Panc1 (cell line): Measurements from ENCODE around the gene GAB3. TPM values are rescaled to one million over a fixed set of nuclear protein-coding genes. Genes with fewer than 3 reads are reported as not detected.

Experiments
- ATAC-seq: fragments of 200-7000 bp; cut with Tn5 transposase; 2 replicates; pipeline ENCODE4 v1.9.1; 2020; ENCODE audit warnings: mild to moderate bottlenecking, moderate library complexity
- BruUV-seq: library from RNA; stranded (reverse); fragments of 400-500 nt; replicated peaks from 2 replicates; lab custom pipeline; 2021; lab: Mats Ljungman, UMichigan
- CTCF ChIA-PET: fragments of 300-600 bp; sonication (Branson Sonifier 250); formaldehyde crosslinking; loops from one replicate; lab custom pipeline; 2022; ENCODE audit warnings: antibody characterized with exemption; lab: Charles Lee
- POLR2A ChIA-PET: fragments of 300-600 bp; sonication (Branson Sonifier 250); formaldehyde crosslinking; loops from one replicate; lab custom pipeline; 2022; ENCODE audit warnings: antibody characterized with exemption; lab: Charles Lee
- DNase-seq: peaks from one replicate; pipeline ENCODE4 v3.0.0-alpha.2; 2010; ENCODE audit warnings: low read depth, low spot score
- H3K27ac ChIP-seq: 2 replicates; pipeline ENCODE4 v1.5.1; 2011; ENCODE audit warnings: mild to moderate bottlenecking, low read length, inconsistent platforms
- H3K27me3 ChIP-seq: fragments of 200-500 bp; sonication (Bioruptor generic); 2 replicates; pipeline ENCODE4 v1.6.0; 2014; ENCODE audit warnings: low read length, inconsistent platforms; ENCODE audit not compliant: control insufficient read depth, insufficient read depth
- H3K36me3 ChIP-seq: fragments of 200-500 bp; sonication (Bioruptor generic); 2 replicates; pipeline ENCODE4 v1.5.1; 2014; ENCODE audit warnings: inconsistent platforms, mild to moderate bottlenecking, low read length, moderate library complexity; ENCODE audit not compliant: control insufficient read depth, insufficient read depth
- H3K4me1 ChIP-seq: 2 replicates; pipeline ENCODE4 v1.5.1; 2011; ENCODE audit warnings: inconsistent platforms, mild to moderate bottlenecking, low read length, moderate library complexity; ENCODE audit not compliant: control insufficient read depth, insufficient read depth
- H3K4me3 ChIP-seq, 2 experiments: 2 replicates each; pipeline ENCODE4 v1.5.1; 2011 to 2012; ENCODE audit warnings: low read depth in 2 of 2, low read length in 2 of 2, mild to moderate bottlenecking in 2 of 2, inconsistent platforms in 1 of 2, moderate library complexity in 1 of 2
- H3K9me3 ChIP-seq: fragments of 200-500 bp; sonication (Bioruptor generic); 2 replicates; pipeline ENCODE4 v1.5.1; 2014; ENCODE audit warnings: low read depth, mild to moderate bottlenecking, inconsistent platforms, low read length, moderate library complexity; ENCODE audit not compliant: control insufficient read depth, insufficient read depth
- POLR2AphosphoS5 ChIP-seq: IDR thresholded peaks from 2 replicates; pipeline ENCODE4 v1.6.1; 2012; ENCODE audit warnings: mild to moderate bottlenecking, low read depth, low read length, moderate library complexity
- SIN3A ChIP-seq: IDR thresholded peaks from 2 replicates; pipeline ENCODE4 v1.6.1; 2012; ENCODE audit warnings: low read depth, mild to moderate bottlenecking, low read length, moderate library complexity, borderline replicate concordance; ENCODE audit not compliant: insufficient read depth
- TCF7L2 ChIP-seq: IDR thresholded peaks from 2 replicates; pipeline ENCODE4 v1.6.1; 2011; ENCODE audit warnings: mild to moderate bottlenecking, low read depth, low read length, inconsistent platforms
- in situ Hi-C: cut with HindIII; loops from 2 replicates; pipeline ENCODE4 v1.10.0; 2016; ENCODE audit warnings: low sequenced_read_pairs, low pct_unique_long_range_greater_than_20kb
- intact Hi-C: fragments of 100-400 bp; cut with micrococcal nuclease; formaldehyde crosslinking; loops from one replicate; pipeline ENCODE4 v1.10.0; 2022; ENCODE audit not compliant: unreplicated experiment
- total RNA-seq: library from RNA; stranded (reverse); gene quantifications from one replicate; pipeline ENCODE4 v1.2.1, GENCODE V29; 2021; ENCODE audit not compliant: unreplicated experiment
- TF ChIP-seq, protein P1 (sequence below), 2 experiments: IDR thresholded peaks; 2 replicates each; pipeline ENCODE4 v1.6.1; 2011 to 2012; ENCODE audit warnings: low read depth in 2 of 2, control low read depth in 1 of 2, low read length in 1 of 2, mild to moderate bottlenecking in 1 of 2, moderate library complexity in 1 of 2; ENCODE audit not compliant: insufficient read depth in 1 of 2
- TF ChIP-seq, protein P2 (sequence below): fragments of 450-650 bp; IDR thresholded peaks from 2 replicates; pipeline ENCODE4 v1.5.1; 2017; ENCODE audit warnings: mild to moderate bottlenecking

The GAB3 gene
- total RNA-seq, 1 experiment from 2014 or later, result 8.2 TPM

DNA sequence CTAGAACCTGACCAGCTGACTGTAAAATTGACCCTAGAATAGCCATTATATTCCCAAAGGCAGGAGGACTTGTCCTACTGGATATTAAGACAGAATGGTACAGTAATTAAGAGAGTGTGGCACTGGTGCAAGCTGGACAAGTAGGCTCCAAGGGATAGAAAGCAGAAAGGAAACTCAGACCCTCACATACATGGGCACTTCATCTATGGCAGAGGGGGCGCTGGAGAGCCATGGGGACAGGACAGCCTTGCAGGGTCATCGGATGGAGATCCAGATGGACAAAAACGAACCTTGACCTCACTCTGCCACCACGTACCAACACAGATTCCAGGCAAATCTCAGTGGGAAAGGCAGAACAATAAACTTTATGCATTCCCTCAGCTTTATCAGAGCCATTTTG lies 40.6 kb downstream of the GAB3 start:
- TF ChIP-seq, protein P1, sequence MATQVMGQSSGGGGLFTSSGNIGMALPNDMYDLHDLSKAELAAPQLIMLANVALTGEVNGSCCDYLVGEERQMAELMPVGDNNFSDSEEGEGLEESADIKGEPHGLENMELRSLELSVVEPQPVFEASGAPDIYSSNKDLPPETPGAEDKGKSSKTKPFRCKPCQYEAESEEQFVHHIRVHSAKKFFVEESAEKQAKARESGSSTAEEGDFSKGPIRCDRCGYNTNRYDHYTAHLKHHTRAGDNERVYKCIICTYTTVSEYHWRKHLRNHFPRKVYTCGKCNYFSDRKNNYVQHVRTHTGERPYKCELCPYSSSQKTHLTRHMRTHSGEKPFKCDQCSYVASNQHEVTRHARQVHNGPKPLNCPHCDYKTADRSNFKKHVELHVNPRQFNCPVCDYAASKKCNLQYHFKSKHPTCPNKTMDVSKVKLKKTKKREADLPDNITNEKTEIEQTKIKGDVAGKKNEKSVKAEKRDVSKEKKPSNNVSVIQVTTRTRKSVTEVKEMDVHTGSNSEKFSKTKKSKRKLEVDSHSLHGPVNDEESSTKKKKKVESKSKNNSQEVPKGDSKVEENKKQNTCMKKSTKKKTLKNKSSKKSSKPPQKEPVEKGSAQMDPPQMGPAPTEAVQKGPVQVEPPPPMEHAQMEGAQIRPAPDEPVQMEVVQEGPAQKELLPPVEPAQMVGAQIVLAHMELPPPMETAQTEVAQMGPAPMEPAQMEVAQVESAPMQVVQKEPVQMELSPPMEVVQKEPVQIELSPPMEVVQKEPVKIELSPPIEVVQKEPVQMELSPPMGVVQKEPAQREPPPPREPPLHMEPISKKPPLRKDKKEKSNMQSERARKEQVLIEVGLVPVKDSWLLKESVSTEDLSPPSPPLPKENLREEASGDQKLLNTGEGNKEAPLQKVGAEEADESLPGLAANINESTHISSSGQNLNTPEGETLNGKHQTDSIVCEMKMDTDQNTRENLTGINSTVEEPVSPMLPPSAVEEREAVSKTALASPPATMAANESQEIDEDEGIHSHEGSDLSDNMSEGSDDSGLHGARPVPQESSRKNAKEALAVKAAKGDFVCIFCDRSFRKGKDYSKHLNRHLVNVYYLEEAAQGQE (IDR thresholded peaks at IDR 0.05; ENCODE audit: insufficient read depth in 1 of 2, low read depth in 2 of 2, low read length in 1 of 2), result no peak
- TF ChIP-seq POLR2AphosphoS5, result no peak
- TF ChIP-seq, protein P2, sequence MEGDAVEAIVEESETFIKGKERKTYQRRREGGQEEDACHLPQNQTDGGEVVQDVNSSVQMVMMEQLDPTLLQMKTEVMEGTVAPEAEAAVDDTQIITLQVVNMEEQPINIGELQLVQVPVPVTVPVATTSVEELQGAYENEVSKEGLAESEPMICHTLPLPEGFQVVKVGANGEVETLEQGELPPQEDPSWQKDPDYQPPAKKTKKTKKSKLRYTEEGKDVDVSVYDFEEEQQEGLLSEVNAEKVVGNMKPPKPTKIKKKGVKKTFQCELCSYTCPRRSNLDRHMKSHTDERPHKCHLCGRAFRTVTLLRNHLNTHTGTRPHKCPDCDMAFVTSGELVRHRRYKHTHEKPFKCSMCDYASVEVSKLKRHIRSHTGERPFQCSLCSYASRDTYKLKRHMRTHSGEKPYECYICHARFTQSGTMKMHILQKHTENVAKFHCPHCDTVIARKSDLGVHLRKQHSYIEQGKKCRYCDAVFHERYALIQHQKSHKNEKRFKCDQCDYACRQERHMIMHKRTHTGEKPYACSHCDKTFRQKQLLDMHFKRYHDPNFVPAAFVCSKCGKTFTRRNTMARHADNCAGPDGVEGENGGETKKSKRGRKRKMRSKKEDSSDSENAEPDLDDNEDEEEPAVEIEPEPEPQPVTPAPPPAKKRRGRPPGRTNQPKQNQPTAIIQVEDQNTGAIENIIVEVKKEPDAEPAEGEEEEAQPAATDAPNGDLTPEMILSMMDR, result peak; percentile 16
- TF ChIP-seq TCF7L2, result no peak
- TF ChIP-seq SIN3A, result no peak
- in situ Hi-C loops (no loop called here), intact Hi-C loops (no loop called here)
- no peaks in the 10 kb centered on the region for H3K36me3 ChIP-seq
- POLR2A ChIA-PET, result no interaction called here
- CTCF ChIA-PET, result no interaction called here
- H3K27me3 ChIP-seq, result no peaks in the 10 kb centered on the region
- ATAC-seq, result no peak
- no peak overlapping the region for H3K27ac ChIP-seq
- H3K4me1 ChIP-seq, result 0 out of 2 replicates have a peak, but pooled peaks cover 4% of the 10 kb centered on the region
- no TSS peak for BruUV-seq
- no peak overlapping the region for H3K4me3 ChIP-seq
- DNase-seq, result no peak
- no peaks in the 10 kb centered on the region for H3K9me3 ChIP-seq

DNA sequence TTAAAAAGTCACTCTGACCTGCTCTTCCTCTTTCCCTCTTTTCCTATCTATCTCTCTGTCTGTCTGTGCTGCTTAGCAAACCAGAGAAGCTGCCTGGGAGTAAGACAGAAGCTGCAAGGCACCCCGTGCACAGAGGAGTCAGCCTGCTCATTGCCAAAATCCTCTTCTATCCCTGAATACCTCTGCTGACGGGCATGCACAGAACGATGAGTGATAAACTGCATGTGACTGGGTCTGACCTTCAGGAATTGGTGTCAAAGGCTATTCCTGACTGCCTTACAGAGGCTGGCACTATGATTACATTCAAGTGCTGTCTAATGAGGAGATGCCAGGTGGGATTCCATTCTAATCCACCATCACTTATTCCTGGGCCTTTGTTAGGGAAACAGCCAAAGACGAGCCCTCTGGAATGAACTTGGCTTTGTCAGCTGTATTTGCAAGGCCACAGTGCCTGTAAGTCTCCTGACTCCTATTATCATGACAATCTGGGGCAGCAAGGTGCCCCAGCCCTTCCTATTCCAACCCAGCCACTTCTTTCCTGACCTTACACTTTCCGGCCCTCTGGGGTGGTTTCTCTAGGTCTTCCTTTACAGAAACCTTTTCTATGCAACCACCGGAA lies 52.1 kb downstream of the GAB3 start:
- no peaks in the 10 kb centered on the region for H3K9me3 ChIP-seq
- no peaks in the 10 kb centered on the region for H3K27me3 ChIP-seq
- no TSS peak for BruUV-seq
- H3K27ac ChIP-seq, result no peak overlapping the region
- POLR2A ChIA-PET, result no interaction called here
- no peaks in the 10 kb centered on the region for H3K4me1 ChIP-seq
- no peak for TF ChIP-seq SIN3A
- ATAC-seq (no peak), DNase-seq (no peak)
- no peak overlapping the region for H3K4me3 ChIP-seq
- CTCF ChIA-PET, result no interaction called here
- intact Hi-C loops, result no loop called here
- in situ Hi-C loops, result no loop called here
- H3K36me3 ChIP-seq, result no peaks in the 10 kb centered on the region

DNA sequence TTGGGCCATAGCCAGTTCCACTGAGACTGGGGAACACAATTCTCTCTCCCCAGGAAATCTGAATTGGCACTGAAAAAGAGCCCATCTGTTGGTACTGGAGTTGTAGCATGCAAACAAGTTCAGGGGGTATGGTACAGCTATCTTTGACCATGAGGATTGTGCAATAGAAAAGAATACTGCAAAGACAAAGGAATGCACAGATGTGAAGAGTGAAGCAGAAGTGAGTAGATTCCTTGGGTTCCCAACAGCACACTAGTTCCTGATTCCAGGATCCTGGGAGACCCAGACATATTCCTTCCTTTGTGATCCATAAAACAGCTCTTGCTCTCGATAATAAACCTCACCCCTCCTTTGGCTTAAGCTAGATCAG lies 54.2 kb downstream of the GAB3 start:
- intact Hi-C loops, result no loop called here
- Histone ChIP-seq H3K4me1 (no peaks in the 10 kb centered on the region), H3K36me3 (no peaks in the 10 kb centered on the region), H3K4me3 (no peak overlapping the region), H3K9me3 (0 out of 2 replicates have a peak, but pooled peaks cover under 1% of the 10 kb centered on the region), H3K27ac (no peak overlapping the region), H3K27me3 (no peaks in the 10 kb centered on the region)
- in situ Hi-C loops, result no loop called here
- no peak for ATAC-seq
- ChIA-PET POLR2A (no interaction called here), CTCF (no interaction called here)
- no peak for DNase-seq
- BruUV-seq, result no TSS peak
- TF ChIP-seq, protein P2, result no peak
- TF ChIP-seq TCF7L2, result no peak
- no peak for TF ChIP-seq POLR2AphosphoS5
- no peak for TF ChIP-seq SIN3A
- TF ChIP-seq, protein P1 (IDR thresholded peaks at IDR 0.05; ENCODE audit: insufficient read depth in 1 of 2, low read depth in 2 of 2, low read length in 1 of 2), result no peak
